NCI-H2227 (cell line): Measurements from ENCODE around the gene NKX2-3.

Experiments used
- DNase-seq: peaks from one replicate; lab custom pipeline; 2025; ENCODE audit not compliant: unreplicated experiment; lab: John Stamatoyannopoulos, UW

NKX2-3 gene

DNA sequence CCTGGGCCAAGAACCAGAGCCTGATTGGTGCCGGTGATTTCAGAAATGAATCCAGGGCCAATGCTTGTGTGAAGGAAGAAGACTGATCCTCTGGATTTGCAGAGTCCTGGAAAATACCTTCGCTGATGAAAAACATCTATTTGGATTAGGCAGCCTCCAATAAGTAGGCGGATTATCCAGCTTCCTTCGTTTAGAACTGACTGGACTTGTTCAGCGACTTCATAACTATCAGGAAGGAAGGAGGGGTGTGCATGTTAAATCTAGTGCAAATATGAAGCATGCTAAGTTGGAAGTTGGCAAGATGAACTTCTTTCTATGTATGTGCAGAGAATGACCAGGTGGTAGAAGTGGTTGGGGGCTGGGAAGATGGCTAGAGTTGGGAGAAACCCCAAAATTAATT lies 41.0 kb downstream of the NKX2-3 start:
- DNase-seq, result no peak

GRCh38 chr10:99579971-99580370 lies 47.2 kb downstream of the NKX2-3 start:
- DNase-seq, result no peak

GRCh38 chr10:99582255-99582770 lies 49.6 kb downstream of the NKX2-3 start:
- DNase-seq, result peak; percentile 1

GRCh38 chr10:99583687-99584086 lies 50.9 kb downstream of the NKX2-3 start:
- no peak for DNase-seq
